HG02885 (cell line): ENCODE measurements around the gene KLF17.

Experiments
- ATAC-seq: cut with Tn5 transposase; IDR thresholded peaks from one replicate; pipeline ENCODE4 v1.9.1; 2021; ENCODE audit warnings: mild to moderate bottlenecking; ENCODE audit not compliant: unreplicated experiment, poor library complexity

KLF17 gene

GRCh38 chr1:44147582-44147981 is 29.0 kb downstream of the KLF17 start:
- ATAC-seq: no peak

GRCh38 chr1:44151332-44151731 is 32.7 kb downstream of the KLF17 start:
- no peak for ATAC-seq

- no peak for ATAC-seq
Measured at GRCh38 chr1:44151808-44152207, 33.2 kb downstream of the KLF17 start.

GRCh38 chr1:44152692-44153091 is 34.1 kb downstream of the KLF17 start:
- ATAC-seq: no peak

GRCh38 chr1:44154049-44154448 is 35.4 kb downstream of the KLF17 start:
- ATAC-seq: no peak

- ATAC-seq: no peak
Measured at GRCh38 chr1:44157903-44158302, 39.3 kb downstream of the KLF17 start.

- no peak for ATAC-seq
Measured at GRCh38 chr1:44158871-44159270, 40.2 kb downstream of the KLF17 start.

GRCh38 chr1:44161546-44161945 is 42.9 kb downstream of the KLF17 start:
- no peak for ATAC-seq

GRCh38 chr1:44168520-44169098 is 50.0 kb downstream of the KLF17 start:
- no peak for ATAC-seq

GRCh38 chr1:44170281-44170823 is 51.7 kb downstream of the KLF17 start:
- no peak for ATAC-seq

GRCh38 chr1:44174630-44175029 is 56.0 kb downstream of the KLF17 start:
- no peak for ATAC-seq
